ENCODE results near the gene LEMD2. TPM values are rescaled to one million over a fixed set of nuclear protein-coding genes. Genes with fewer than 3 reads are reported as not detected.

LEMD2 gene
- polyA plus RNA-seq, 1 donor (not counting 4 experiments of a cell fraction or from before 2014, with no cell fraction given) = 48.6 TPM

DNA sequence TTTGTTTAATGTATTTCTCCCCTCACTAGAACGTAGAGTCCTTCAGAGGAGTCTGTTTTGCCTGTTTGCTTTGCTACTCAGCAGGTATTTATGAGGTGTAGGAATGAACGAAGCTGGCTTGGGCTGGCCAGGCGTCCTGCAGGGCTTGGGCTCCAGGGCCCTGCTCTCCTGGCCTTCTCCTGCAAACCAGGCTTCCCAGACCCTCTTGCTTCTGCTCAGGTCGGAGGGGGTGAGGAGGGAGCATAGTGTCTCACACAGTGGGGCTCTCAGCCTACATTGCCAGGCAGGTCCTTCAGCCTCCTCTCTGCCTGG, 39.5 kb upstream of the LEMD2 start:
- no peak overlapping the region for H3K4me2 ChIP-seq (ENCODE audit: control insufficient read depth, extremely low read depth, insufficient read depth, low read depth, low read length)
- no peaks in the 10 kb centered on the region for H4K20me1 ChIP-seq (ENCODE audit: control insufficient read depth, extremely low read depth, insufficient read depth, low read length)
- H3K9ac ChIP-seq (ENCODE audit: control insufficient read depth, extremely low read depth, insufficient read depth, low read length) = no peak overlapping the region
- FAIRE-seq (no peak), DNase-seq (ENCODE audit: low read depth, low spot score) (no peak)
- H3K27ac ChIP-seq (ENCODE audit: control insufficient read depth, insufficient read depth, low read length) = no peak overlapping the region
- H3K9me1 ChIP-seq (ENCODE audit: control insufficient read depth, extremely low read depth, insufficient read depth, low read length) = no peaks in the 10 kb centered on the region
- no peaks in the 10 kb centered on the region for H3K27me3 ChIP-seq (ENCODE audit: control insufficient read depth, extremely low read depth, insufficient read depth, low read length)
- H3K4me3 ChIP-seq (ENCODE audit: control insufficient read depth in 2 of 3, extremely low read depth in 1 of 3, insufficient read depth in 2 of 3, low read depth in 1 of 3, low read length in 3 of 3) = no peak overlapping the region
- TF ChIP-seq, protein P1, sequence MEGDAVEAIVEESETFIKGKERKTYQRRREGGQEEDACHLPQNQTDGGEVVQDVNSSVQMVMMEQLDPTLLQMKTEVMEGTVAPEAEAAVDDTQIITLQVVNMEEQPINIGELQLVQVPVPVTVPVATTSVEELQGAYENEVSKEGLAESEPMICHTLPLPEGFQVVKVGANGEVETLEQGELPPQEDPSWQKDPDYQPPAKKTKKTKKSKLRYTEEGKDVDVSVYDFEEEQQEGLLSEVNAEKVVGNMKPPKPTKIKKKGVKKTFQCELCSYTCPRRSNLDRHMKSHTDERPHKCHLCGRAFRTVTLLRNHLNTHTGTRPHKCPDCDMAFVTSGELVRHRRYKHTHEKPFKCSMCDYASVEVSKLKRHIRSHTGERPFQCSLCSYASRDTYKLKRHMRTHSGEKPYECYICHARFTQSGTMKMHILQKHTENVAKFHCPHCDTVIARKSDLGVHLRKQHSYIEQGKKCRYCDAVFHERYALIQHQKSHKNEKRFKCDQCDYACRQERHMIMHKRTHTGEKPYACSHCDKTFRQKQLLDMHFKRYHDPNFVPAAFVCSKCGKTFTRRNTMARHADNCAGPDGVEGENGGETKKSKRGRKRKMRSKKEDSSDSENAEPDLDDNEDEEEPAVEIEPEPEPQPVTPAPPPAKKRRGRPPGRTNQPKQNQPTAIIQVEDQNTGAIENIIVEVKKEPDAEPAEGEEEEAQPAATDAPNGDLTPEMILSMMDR (optimal IDR thresholded peaks at IDR 0.05 in 1 of 3, IDR thresholded peaks at IDR 0.05 in 1 of 3, conservative IDR thresholded peaks at IDR 0.05 in 1 of 3; ENCODE audit: extremely low read depth in 1 of 3, insufficient read depth in 2 of 3, low read length in 3 of 3) = no peak
- no peak for TF ChIP-seq EZH2 (IDR thresholded peaks at IDR 0.05; ENCODE audit: low read length)
- peaks cover 7% of the 10 kb centered on the region for H3K4me1 ChIP-seq (ENCODE audit: control insufficient read depth, extremely low read depth, insufficient read depth, low read length)
- H2AFZ ChIP-seq (ENCODE audit: control insufficient read depth, low read length) = no peak overlapping the region
- H3K9me3 ChIP-seq (ENCODE audit: control insufficient read depth, low read depth, low read length) = no peaks in the 10 kb centered on the region
- H3K36me3 ChIP-seq (ENCODE audit: control insufficient read depth in 2 of 2, extremely low read depth in 1 of 2, insufficient read depth in 2 of 2, low read length in 2 of 2) = no peaks in the 10 kb centered on the region
- dilution Hi-C loops (cut with MboI; ENCODE audit: extremely low pct_ligation_motif_present, low sequenced_read_pairs) = no loop called here
- H3K79me2 ChIP-seq (ENCODE audit: control insufficient read depth, insufficient read depth, low read length) = no peaks in the 10 kb centered on the region

DNA sequence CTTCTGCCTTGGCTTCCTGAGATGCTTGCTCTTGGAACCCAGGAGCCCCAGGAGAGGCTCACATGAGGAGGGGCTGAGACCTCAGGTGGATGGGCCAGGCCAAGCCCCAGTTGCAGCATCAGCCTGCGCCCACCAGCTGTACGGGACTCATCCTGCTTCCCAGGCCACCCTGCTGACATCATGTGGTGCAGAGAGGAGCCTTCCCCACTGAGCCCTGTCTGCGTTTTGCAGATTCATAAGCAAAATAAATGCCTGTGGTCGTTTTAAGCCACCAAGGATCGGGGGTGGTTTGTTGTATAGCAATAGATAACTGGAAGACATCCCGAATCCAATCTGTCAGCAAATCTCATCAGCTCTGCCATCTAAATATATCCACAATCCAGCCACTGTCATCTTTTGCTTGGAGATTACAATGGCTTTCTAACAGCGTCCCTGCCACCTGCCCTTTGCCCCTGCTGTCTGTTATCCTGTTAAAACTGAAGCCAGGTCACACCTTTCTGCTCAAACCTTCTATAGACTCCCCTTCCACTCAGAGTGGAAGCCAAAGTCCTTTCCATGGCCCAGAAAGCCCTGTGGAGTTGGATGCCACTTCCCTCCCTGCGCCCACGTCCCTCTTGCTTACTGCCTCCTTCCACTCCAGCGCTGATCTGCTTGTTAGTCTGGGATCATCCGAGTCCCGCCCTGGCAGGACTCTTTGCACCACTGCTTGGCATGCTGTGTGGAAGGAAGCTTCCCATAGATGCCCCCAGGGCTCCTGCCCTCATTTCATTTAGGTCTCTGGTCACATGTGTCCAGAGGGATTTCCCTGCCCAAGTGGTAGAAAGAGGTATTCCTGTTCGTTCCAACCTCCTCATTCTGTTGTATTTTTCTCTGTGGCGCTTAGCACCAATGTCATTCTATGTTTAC, 38.9 kb upstream of the LEMD2 start:
- dilution Hi-C loops (cut with MboI; ENCODE audit: extremely low pct_ligation_motif_present, low sequenced_read_pairs) = no loop called here
- no peaks in the 10 kb centered on the region for H3K79me2 ChIP-seq (ENCODE audit: control insufficient read depth, insufficient read depth, low read length)

More for the DNA sequence above, 38.9 kb upstream of the LEMD2 start:
- Histone ChIP-seq H3K9me3 (ENCODE audit: control insufficient read depth, low read depth, low read length) (no peaks in the 10 kb centered on the region), H3K4me2 (ENCODE audit: control insufficient read depth, extremely low read depth, insufficient read depth, low read depth, low read length) (no peak overlapping the region), H4K20me1 (ENCODE audit: control insufficient read depth, extremely low read depth, insufficient read depth, low read length) (no peaks in the 10 kb centered on the region), H3K4me1 (ENCODE audit: control insufficient read depth, extremely low read depth, insufficient read depth, low read length) (peaks cover 7% of the 10 kb centered on the region), H3K9me1 (ENCODE audit: control insufficient read depth, extremely low read depth, insufficient read depth, low read length) (no peaks in the 10 kb centered on the region), H3K27ac (ENCODE audit: control insufficient read depth, insufficient read depth, low read length) (no peak overlapping the region), H3K27me3 (ENCODE audit: control insufficient read depth, extremely low read depth, insufficient read depth, low read length) (no peaks in the 10 kb centered on the region), H2AFZ (ENCODE audit: control insufficient read depth, low read length) (no peak overlapping the region), H3K9ac (ENCODE audit: control insufficient read depth, extremely low read depth, insufficient read depth, low read length) (no peak overlapping the region), H3K36me3 (ENCODE audit: control insufficient read depth in 2 of 2, extremely low read depth in 1 of 2, insufficient read depth in 2 of 2, low read length in 2 of 2) (no peaks in the 10 kb centered on the region), H3K4me3 (ENCODE audit: control insufficient read depth in 2 of 3, extremely low read depth in 1 of 3, insufficient read depth in 2 of 3, low read depth in 1 of 3, low read length in 3 of 3) (no peak overlapping the region)
- no peak for FAIRE-seq
- no peak for TF ChIP-seq EZH2 (IDR thresholded peaks at IDR 0.05; ENCODE audit: low read length)
- TF ChIP-seq, protein P1 (optimal IDR thresholded peaks at IDR 0.05 in 1 of 3, IDR thresholded peaks at IDR 0.05 in 1 of 3, conservative IDR thresholded peaks at IDR 0.05 in 1 of 3; ENCODE audit: extremely low read depth in 1 of 3, insufficient read depth in 2 of 3, low read length in 3 of 3) = no peak
- no peak for DNase-seq (ENCODE audit: low read depth, low spot score)

All from keratinocyte (primary cell).